HUDEP-2 (cell line): ENCODE results near the gene TK1.
"Not testable (repeated sequence)": the region's sequence is repeated elsewhere in the genome, so short reads cannot be mapped to it uniquely, and the experiment has no call there.

Source experiments
- DNase-seq, 76 experiments: peaks; one replicate each; lab custom pipeline; 2025; ENCODE audit not compliant: unreplicated experiment in 76 of 76; lab: John Stamatoyannopoulos, UW

The TK1 gene

GRCh38 chr17:78186692-78187595, at the start of gene TK1, which contains the start of gene AFMID:
TK1 (minus strand) TSS chr17:78187052; CDS start chr17:78186994, 58 bp downstream.
AFMID (plus strand) TSS chr17:78187362; CDS start chr17:78187371, 9 bp downstream.
- DNase-seq, result peak in 75 of 76 experiments; percentile 21 to 100 (median 97)

- no peak for DNase-seq
These were observed 49.0 kb upstream of the TK1 start for GRCh38 chr17:78235885-78236284.

GRCh38 chr17:78235022-78235421, 48.2 kb upstream of the TK1 start:
- not testable (repeated sequence) for DNase-seq

- DNase-seq, result no peak
These were observed 47.5 kb upstream of the TK1 start for GRCh38 chr17:78234261-78234865.

GRCh38 chr17:78233678-78234077, 46.8 kb upstream of the TK1 start:
- DNase-seq, result no peak

GRCh38 chr17:78232859-78233173, 46.0 kb upstream of the TK1 start:
- DNase-seq, result no peak

- no peak for DNase-seq
These were observed 45.4 kb upstream of the TK1 start for GRCh38 chr17:78231991-78232858.

GRCh38 chr17:78230996-78231935, 44.4 kb upstream of the TK1 start, which contains the start of gene TMEM235:
TMEM235 (plus strand) TSS chr17:78231631; CDS start chr17:78232024, 393 bp downstream.
- DNase-seq, result no peak

- no peak for DNase-seq
These were observed 43.6 kb upstream of the TK1 start for GRCh38 chr17:78230252-78230962.

GRCh38 chr17:78228176-78228575, 41.3 kb upstream of the TK1 start:
- DNase-seq, result no peak

- no peak for DNase-seq
These were observed 40.6 kb upstream of the TK1 start for GRCh38 chr17:78227455-78227916.

GRCh38 chr17:78226759-78227454, 40.1 kb upstream of the TK1 start:
- no peak for DNase-seq

GRCh38 chr17:78226055-78226758, 39.4 kb upstream of the TK1 start:
- DNase-seq, result no peak

GRCh38 chr17:78225088-78225865, 38.4 kb upstream of the TK1 start:
- no peak for DNase-seq

GRCh38 chr17:78224231-78225087, 37.6 kb upstream of the TK1 start:
- DNase-seq, result no peak

- DNase-seq, result no peak
These were observed 36.9 kb upstream of the TK1 start for GRCh38 chr17:78223765-78224164.
